Cardiac fibroblast (primary cell): ENCODE data around the gene ETFA.
"Not testable (repeated sequence)": the region's sequence is repeated elsewhere in the genome, so short reads cannot be mapped to it uniquely, and the experiment has no call there.

Experiments
- DNase-seq, 2 donors: peaks; one replicate each; pipeline versions ENCODE4 v3.0.0 to v3.0.0-alpha.2; 2010; ENCODE audit warnings: low read depth in 2 of 2
- H3K4me3 ChIP-seq, 2 donors: replicated peaks in 1 of 2; 1 replicate in 1 of 2; 2 replicates in 1 of 2; pipeline ENCODE4 v1.5.1; 2011; ENCODE audit warnings: low read depth in 2 of 2, low read length in 2 of 2, mild to moderate bottlenecking in 2 of 2, moderate library complexity in 1 of 2
- CTCF ChIP-seq: IDR thresholded peaks from one replicate; pipeline ENCODE4 v1.5.1; 2011; ENCODE audit warnings: low read depth, mild to moderate bottlenecking, low read length, inconsistent platforms

The ETFA gene

GRCh38 chr15:76325704-76326103, 14.4 kb upstream of the ETFA start:
- TF ChIP-seq CTCF = no peak

GRCh38 chr15:76324066-76324465, 12.8 kb upstream of the ETFA start:
- H3K4me3 ChIP-seq = no peak overlapping the region
- no peak for DNase-seq
- no peak for TF ChIP-seq CTCF

More at GRCh38 chr15:76325704-76326103, 14.4 kb upstream of the ETFA start:
- DNase-seq = no peak
- H3K4me3 ChIP-seq = no peak overlapping the region

GRCh38 chr15:76321602-76322001, 10.3 kb upstream of the ETFA start:
- no peak for DNase-seq
- H3K4me3 ChIP-seq = no peak overlapping the region
- no peak for TF ChIP-seq CTCF

GRCh38 chr15:76321171-76321570, 9.9 kb upstream of the ETFA start:
- H3K4me3 ChIP-seq = no peak overlapping the region
- no peak for DNase-seq
- no peak for TF ChIP-seq CTCF

GRCh38 chr15:76320012-76320411, 8.7 kb upstream of the ETFA start:
- no peak for DNase-seq
- TF ChIP-seq CTCF = no peak
- H3K4me3 ChIP-seq = no peak overlapping the region

- H3K4me3 ChIP-seq = no peak overlapping the region
- DNase-seq = no peak
- no peak for TF ChIP-seq CTCF
Observed at GRCh38 chr15:76313731-76314130, 2.5 kb upstream of the ETFA start.

- not testable (repeated sequence) for H3K4me3 ChIP-seq, DNase-seq
Observed at GRCh38 chr15:76313175-76313567, 1.9 kb upstream of the ETFA start.
